GM18517 (cell line): ENCODE data around the gene TSPAN4.

Experiments
- ATAC-seq: cut with Tn5 transposase; IDR thresholded peaks from one replicate; pipeline ENCODE4 v1.9.1; 2021; ENCODE audit warnings: mild to moderate bottlenecking, moderate library complexity; ENCODE audit not compliant: unreplicated experiment

TSPAN4 gene

GRCh38 chr11:833114-833791 lies 9.4 kb upstream of the TSPAN4 start:
- no peak for ATAC-seq

DNA sequence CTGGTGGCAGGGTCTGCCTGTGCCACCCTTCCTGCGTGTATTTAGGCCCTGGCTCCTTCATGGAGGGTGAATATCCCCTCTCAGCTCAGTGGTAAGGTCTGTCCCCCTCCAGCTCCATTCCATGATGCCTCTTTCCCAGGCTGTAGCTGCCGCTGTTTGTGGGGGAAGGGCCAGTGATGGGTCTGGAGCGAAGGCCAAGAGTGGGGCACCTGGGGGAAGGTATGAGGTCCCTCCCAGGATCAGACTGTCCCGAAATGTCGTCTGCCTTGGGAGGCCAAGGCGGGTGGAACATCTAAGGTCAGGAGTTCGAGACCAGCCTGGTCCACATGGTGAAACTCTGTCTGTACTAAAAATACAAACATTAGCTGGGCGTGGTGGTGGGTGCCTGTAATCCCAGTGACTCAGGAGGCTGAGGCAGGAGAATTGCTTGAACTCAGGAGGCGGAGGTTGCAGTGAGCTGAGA lies 8.8 kb upstream of the TSPAN4 start:
- ATAC-seq, result no peak

DNA sequence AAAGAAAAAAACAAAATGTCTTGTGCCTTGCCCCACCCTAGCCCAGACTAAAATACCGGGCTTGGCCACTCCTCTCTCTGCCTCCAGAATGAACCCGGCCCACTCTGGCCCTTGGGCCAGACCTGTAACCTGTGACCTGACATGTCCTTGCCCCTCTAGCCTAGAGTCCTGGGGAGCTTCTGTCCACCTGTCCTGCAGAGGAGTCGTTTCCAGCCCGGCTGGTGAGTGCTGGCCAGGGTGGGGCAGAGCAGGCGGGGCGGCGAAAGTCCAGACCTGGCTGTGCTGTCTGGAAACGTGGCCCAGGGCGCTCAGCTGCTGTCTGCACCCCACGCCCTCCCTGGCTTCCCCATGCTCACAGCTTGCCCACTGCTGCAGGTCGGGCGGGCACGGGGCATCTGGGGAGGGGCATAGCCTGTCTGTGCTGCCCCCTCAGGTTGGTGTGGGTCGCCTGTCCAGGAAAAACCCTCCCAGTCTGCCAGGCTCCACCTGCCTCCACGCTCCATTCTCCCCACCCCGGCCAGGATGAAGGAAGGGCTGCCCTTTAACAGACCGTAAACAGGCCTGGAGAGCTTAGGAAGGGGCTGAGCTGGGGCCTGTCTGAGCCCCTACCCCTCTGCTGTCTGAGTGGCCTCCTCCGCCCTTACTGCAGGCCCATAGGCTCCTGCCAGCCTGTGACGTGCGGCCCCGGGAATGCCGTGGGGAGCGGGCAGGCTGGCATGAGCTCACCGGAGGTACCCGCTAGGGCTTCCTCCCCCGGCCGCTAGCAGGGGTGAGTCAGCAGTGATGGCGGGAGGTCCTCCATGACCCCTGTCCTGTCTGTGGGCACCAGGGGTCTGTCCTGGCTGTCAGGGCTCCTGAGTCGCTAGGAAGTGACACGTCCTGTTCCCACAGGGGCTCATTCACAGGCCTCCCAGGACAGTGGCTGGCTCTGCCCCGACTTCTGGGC lies 8.0 kb upstream of the TSPAN4 start:
- ATAC-seq, result no peak

GRCh38 chr11:836274-836673 lies 6.4 kb upstream of the TSPAN4 start:
- no peak for ATAC-seq

DNA sequence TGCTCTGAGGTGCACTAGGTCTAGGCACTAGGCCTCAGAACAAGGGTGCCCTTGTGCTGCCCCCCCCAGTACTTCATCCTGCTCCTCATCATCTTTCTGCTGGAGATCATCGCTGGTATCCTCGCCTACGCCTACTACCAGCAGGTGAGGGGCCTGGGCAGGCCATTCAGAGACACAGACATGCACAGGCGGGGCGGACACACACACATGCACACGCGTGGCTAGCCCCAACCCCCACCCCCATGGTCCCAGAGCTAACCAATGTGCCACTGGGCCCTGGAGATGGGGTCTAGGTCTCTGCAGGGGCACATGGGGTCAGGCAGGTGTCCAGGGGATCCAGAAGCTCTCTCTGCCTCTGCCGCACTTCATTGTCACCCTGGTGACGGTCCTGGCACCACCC lies 6.0 kb upstream of the TSPAN4 start:
- ATAC-seq, result no peak

DNA sequence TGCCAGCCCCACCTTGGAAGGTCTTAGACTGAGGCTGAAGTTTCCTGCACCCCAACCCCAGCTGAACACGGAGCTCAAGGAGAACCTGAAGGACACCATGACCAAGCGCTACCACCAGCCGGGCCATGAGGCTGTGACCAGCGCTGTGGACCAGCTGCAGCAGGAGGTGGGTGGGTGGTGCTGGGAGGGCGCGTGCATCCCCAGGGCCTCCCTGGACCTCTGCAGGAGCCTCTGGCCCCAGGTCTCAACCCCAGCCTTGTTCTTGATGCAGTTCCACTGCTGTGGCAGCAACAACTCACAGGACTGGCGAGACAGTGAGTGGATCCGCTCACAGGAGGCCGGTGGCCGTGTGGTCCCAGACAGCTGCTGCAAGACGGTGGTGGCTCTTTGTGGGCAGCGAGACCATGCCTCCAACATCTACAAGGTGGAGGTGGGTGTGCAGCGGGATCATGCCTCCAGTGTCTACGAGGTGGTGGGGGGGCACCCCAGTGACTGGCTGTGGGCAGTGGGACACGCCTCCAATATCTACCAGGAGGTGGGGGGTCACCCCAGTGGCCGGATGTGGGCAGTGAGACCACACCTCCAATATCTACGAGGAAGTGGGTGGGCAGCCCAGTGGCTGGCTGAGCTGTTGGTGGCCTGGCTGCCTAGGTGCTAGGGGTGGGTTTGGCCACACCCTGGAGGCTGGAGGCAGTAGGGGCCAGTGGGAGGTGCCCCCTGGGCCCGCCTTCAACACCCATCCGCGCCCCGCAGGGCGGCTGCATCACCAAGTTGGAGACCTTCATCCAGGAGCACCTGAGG lies 5.3 kb upstream of the TSPAN4 start:
- ATAC-seq, result no peak

DNA sequence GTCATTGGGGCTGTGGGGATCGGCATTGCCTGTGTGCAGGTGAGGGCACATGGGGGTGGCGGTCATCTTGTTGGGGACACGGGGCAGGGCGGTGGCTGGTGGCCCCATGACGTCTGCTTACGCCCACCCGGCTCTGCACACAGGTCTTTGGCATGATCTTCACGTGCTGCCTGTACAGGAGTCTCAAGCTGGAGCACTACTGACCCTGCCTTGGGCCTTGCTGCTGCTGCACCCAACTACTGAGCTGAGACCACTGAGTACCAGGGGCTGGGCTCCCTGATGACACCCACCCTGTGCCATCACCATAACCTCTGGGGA lies 4.7 kb upstream of the TSPAN4 start:
- ATAC-seq, result no peak

DNA sequence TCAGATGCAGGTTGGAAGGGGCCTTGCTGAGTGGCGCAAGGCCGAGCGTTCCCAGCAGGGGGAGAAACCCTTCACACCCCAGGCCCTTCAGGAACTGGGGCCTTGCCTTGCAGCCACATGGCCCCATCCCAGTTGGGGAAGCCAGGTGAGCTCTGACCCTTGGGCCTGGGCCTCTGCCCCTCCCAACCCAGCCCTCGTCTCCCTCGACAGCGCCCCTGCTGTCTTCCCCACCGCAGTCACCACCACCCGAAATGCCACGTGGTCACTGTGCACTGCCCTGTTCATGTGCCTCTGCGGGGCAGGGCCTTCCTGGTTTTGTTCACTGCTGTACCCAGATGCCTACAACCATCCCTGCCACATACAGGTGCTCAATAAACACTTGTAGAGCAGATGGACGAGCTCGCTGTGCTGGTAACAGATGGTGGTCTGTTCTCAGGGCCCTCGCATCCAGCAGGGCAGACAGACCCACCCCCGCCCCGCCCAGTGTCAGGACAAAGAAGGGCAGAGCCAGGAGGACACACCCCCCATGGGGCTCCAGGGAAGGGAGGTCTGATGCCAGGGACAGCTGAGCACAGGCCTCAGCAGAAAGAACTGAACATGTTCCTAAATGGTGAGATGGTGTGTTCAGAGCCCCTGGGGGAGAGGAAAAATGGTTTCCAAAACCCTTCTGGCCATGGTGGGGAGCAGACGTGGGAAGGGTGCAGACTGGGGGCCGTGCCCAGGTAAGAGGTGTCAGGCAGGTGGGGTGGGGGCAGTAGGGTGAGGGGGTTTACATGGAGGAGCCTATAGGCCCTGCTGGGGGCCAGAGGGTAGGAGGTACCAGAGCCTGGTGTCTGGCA lies 4.0 kb upstream of the TSPAN4 start:
- ATAC-seq, result no peak

- no peak for ATAC-seq
Observed at GRCh38 chr11:839280-839623, 3.4 kb upstream of the TSPAN4 start.

GRCh38 chr11:839875-840617 lies 2.6 kb upstream of the TSPAN4 start:
- no peak for ATAC-seq

DNA sequence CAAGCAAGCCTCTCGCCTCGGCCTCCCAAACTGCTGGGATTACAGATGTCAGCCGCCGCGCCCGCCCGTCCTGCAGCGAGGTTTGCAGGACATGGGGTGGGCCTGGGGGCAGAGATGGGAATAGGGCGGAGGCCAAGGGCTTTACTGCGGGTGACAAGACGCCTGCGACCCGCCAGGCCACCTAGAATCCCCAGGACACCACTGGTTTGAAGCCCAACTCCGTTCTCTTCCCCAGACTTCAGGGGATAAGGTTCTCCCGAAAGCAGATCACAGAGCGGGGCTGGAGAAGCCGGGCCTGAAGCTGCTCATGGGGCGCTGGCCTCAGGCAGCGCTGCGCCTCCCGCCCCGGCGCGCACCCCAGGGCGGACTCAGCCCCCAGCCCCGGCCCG lies 677 bp upstream of the TSPAN4 start:
- ATAC-seq, result peak; percentile 21

DNA sequence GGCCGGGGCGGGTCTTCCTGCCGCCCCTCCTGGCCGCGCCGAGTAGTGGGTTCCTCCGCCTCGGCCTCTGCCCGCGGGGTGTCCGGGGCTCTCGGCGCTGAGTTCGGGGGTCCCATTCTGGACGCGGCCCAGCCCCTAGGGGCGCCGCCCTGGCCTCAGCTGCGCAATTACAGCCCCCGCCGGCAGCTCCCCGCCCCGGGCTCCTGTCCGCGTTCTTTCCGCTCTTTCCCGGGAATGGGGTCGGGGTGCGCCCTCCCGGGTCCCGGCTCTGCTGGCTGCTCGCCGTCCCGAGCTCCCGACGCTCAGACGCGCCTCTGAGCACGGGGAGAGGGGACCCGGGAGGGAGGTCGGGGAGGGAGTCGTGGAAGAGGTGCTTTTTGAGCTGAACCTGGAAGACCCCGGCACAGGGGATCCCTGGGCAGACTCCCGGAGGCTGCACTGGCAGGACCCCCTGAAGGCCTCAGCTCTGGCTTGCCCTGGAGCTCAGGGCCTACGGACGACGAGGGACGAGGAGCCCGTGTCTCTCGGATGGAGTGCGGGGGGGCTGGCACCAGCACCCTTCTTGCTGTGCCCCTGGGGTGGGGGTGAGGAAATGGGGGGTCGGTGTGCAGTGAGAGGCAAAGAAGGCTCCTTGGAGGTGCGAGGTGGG lies 558 bp downstream of the TSPAN4 start:
- no peak for ATAC-seq

DNA sequence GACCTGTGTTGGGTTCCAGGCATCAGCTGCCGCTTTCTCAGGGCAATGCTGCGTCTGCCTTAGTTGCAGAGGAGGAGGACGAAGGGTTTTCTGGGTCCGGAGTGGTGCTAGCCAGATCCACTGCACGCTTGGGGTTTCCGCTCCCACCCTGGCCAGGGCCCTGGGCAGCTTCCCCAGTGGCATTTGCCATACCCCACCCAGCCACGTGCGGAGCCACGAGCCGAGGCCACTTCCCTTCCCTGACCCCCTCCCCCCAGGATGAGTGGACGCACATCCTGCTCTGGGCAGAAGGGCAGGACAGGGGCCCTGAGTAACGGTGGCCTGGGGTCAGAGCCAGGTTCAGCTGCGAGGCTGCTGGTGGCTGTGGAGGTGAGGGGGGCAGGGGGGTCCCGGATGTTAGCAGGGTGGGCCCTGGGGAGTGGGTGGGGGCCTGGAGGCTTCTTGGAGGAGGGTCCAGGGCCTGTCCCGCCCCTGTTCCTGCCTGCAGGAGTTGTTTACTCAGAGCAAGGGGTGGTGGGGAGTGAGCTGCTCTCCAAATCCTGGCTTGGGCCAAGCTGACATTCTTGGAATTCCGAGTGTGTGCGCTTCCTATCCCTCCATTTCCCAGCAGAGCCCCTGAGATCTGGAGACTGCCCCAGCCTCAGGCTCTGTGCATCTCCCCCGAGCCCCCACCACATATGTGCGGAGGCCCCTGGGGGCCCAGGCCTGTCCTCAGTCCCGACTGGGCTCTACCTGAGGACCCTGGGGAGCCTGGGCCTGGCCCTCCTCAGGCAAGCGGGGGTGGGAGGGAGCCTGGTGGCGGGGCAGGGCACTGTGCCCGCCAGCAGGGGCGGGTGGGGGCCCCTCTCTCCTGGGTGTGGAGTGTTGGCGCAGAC lies 1.4 kb downstream of the TSPAN4 start:
- no peak for ATAC-seq

DNA sequence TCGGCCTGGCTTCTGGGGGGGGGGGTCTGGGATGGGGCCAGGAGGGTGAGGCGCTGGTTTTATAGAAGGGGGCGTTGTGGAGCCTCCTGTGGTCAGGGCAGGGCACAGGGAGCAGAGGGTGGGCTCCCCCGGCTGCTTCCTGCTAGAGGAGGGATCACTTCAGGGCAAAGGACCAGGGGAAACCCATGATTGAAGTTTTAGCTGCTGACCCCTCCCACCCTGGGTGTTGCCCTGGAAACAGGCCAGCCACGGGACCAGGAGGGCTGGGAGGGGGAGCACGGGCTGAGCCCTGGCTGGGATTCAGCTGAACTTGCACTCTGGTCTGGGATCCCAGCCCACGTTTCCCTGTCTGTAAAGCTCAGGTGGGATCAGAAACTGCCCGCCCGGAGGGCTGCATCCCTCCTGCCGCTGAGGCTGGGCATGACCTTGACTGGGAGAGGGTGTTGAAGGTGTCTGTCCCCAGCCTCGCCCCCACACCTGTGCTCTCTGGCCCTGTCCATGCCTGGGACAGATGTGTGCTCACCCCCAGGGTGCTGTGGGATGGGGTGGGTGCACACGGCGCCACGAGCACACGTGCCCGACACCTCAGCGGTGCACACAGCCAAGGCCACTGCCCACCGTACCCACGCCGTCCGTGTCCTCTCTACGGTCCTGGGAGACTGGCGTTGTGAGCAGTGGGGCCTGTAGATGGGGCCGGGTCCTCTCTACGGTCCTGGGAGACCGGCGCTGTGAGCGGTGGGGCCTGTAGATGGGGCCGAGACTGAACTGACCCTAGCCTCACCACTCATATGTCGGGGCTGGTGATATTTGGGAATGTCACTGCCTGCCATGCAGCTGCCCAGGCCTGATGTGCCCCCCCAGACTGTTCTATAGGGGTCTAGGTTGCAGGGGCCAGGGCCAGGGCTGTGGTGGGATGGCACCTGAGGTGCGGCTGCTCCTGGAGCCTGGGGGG lies 2.3 kb downstream of the TSPAN4 start:
- no peak for ATAC-seq

DNA sequence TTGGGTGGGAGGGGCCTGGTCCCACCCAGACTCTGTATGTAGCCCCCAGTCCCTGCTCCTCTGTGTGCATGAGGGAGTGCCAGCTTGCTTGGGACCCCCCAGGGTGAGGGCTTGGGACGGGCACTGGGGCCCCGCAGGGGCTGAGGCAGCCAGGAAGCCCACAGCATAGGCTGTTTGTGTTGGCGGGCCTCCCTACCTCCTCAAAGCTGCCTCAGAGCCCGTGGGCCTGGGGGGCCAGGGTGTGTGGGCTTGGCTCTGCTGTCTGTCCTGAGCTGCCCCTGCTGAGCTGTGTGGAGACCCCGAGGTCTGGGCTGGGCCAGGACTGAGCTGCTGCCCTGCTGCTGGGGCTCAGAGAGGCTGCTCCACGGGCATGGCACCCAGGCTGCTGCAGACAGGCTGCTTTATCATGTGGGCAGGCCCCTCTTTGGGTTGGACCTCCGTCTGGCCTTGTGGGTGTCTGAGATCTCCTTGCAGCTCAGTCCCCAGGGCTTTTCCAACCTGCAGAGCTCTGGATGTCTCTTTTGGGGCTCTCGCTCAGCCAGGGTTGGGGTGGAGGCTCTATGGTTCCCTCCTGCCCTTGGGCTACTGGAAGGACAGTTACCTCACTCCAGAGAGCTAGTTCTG lies 3.3 kb downstream of the TSPAN4 start:
- no peak for ATAC-seq

- no peak for ATAC-seq
Observed at GRCh38 chr11:846496-847098, 3.9 kb downstream of the TSPAN4 start.

- ATAC-seq, result no peak
Observed at GRCh38 chr11:847876-848275, 5.2 kb downstream of the TSPAN4 start.
